ENCODE measurements around the gene GRK2. TPM values are rescaled to one million over a fixed set of nuclear protein-coding genes. Genes with fewer than 3 reads are reported as not detected.

The GRK2 gene
- total and polyA plus RNA-seq, 12 donors = 34.2 to 65.0 (median 45.5) TPM

DNA sequence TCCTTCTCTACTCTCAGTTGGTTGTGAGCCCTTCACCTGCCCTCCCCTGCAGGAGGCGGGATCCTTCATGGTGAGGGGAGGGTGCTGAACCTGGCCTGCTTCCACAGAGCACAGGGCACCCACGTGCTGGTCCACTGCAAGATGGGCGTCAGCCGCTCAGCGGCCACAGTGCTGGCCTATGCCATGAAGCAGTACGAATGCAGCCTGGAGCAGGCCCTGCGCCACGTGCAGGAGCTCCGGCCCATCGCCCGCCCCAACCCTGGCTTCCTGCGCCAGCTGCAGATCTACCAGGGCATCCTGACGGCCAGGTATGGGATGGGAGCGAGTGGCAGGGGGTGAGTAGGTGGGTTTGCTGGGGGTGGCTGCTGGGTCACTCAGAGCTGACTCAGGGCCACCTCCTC is 43.4 kb downstream of the GRK2 start:
- H3K4me1 ChIP-seq = peaks cover 0 to 21% (median 2%) of the 10 kb centered on the region in 9 donors
- no peak overlapping the region for H3K4me3 ChIP-seq
- peaks cover 0 to 55% (median 9%) of the 10 kb centered on the region in 9 donors for H3K36me3 ChIP-seq
- intact Hi-C loops (cut with DNase I) = loop anchor here in 4 of 10 donors (10.0 kb wide), 2 partner anchors 75 to 225 kb away; no protein-coding TSS in a partner anchor
- DNase-seq = no peak
- TF ChIP-seq CTCF (IDR thresholded peaks at IDR 0.05) = no peak
- 93 to 95% methylated on average over 14 of the region's 14 CpGs for WGBS, 2 donors
- H3K27ac ChIP-seq = no peak overlapping the region
- H3K27me3 ChIP-seq = no peaks in the 10 kb centered on the region
- no peaks in the 10 kb centered on the region for H3K9me3 ChIP-seq
- no peak for ATAC-seq

GRCh38 chr11:67310246-67311050 is 44.2 kb downstream of the GRK2 start:
- DNase-seq (no peak), ATAC-seq (peak in 2 of 8 donors; percentile 6 to 22)
- H3K4me1 ChIP-seq = peaks cover 0 to 18% (median 0%) of the 10 kb centered on the region in 9 donors
- no peak overlapping the region for H3K27ac ChIP-seq
- no peaks in the 10 kb centered on the region for H3K9me3 ChIP-seq
- intact Hi-C loops (cut with DNase I) = loop anchor here in 4 of 10 donors (10.0 kb wide), 2 partner anchors 74 to 226 kb away; no protein-coding TSS in a partner anchor
- H3K4me3 ChIP-seq = no peak overlapping the region
- WGBS, 2 donors = 91 to 92% methylated on average over 19 of the region's 19 CpGs
- no peaks in the 10 kb centered on the region for H3K27me3 ChIP-seq
- no peak for TF ChIP-seq CTCF (IDR thresholded peaks at IDR 0.05)
- peaks cover 0 to 55% (median 9%) of the 10 kb centered on the region in 9 donors for H3K36me3 ChIP-seq

DNA sequence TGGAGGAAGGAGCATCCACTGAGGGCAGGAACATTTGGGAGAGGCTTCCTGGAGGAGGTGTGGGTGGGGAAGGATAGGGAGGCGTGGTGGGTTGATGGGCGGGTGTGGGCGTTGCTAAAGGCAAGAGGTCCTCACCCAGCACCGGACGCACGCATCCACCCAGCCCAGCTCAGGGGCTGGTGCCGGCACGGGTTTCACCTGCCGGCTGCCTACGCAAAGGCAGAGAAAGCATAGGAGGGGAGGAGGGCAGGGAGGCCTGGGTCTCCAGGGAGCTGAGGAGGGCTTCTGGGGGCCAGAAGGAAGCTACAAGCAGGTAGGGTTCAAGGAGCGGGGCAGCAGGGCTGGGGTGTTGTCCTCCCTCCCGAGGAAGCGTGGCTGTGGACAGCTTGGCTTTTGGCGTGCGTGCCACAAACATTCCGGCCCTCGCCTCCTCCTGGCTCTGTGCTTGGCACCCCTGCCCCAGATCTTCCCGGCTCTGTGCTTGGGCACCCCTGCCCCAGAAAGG is 44.8 kb downstream of the GRK2 start:
- H3K27me3 ChIP-seq = no peaks in the 10 kb centered on the region
- H3K36me3 ChIP-seq = peaks cover 0 to 55% (median 9%) of the 10 kb centered on the region in 9 donors
- no peak for TF ChIP-seq CTCF (IDR thresholded peaks at IDR 0.05)
- intact Hi-C loops (cut with DNase I) = loop anchor here in 4 of 10 donors (10.0 kb wide), 2 partner anchors 74 to 226 kb away; no protein-coding TSS in a partner anchor
- WGBS, 2 donors = 90% methylated on average over 16 to 18 of the region's 18 CpGs
- peak overlapping the region in 1 of 10 donors; percentile 73 for H3K27ac ChIP-seq
- ATAC-seq (no peak), DNase-seq (no peak)
- H3K4me3 ChIP-seq = no peak overlapping the region
- H3K9me3 ChIP-seq = no peaks in the 10 kb centered on the region
- H3K4me1 ChIP-seq = peaks cover 0 to 18% (median 0%) of the 10 kb centered on the region in 9 donors

DNA sequence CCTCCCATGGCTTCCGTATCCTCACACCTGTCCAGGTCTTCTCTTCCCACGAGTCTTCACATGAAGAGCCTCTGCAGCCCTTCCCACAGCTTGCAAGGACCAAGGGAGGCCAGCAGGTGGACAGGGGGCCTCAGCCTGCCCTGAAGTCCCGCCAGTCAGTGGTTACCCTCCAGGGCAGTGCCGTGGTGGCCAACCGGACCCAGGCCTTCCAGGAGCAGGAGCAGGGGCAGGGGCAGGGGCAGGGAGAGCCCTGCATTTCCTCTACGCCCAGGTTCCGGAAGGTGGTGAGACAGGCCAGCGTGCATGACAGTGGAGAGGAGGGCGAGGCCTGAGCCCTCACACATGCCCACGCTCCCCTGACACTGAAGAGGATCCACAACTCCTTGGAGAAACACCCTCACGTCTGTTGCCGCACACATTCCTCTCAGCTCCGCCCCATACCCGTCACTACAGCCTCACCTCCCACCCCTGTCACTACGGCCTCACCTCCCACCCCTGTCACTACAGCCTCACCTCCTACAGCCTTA is 45.3 kb downstream of the GRK2 start:
- Histone ChIP-seq H3K4me3 (no peak overlapping the region), H3K27me3 (no peaks in the 10 kb centered on the region), H3K9me3 (no peaks in the 10 kb centered on the region), H3K36me3 (peaks cover 0 to 50% (median 9%) of the 10 kb centered on the region in 9 donors), H3K4me1 (peaks cover 0 to 21% (median 3%) of the 10 kb centered on the region in 9 donors), H3K27ac (peak overlapping the region in 1 of 10 donors; percentile 73)
- no peak for DNase-seq
- TF ChIP-seq CTCF (IDR thresholded peaks at IDR 0.05) = no peak
- intact Hi-C loops (cut with DNase I) = loop anchor here in 4 of 10 donors (10.0 kb wide), 2 partner anchors 73 to 227 kb away; no protein-coding TSS in a partner anchor
- ATAC-seq = peak in 2 of 8 donors; percentile 4 to 14
- 89 to 91% methylated on average over 15 of the region's 15 CpGs for WGBS, 2 donors
